HG03457 (cell line): Measurements from ENCODE around the gene ACLY.
"Not testable (repeated sequence)": the region's sequence is repeated elsewhere in the genome, so short reads cannot be mapped to it uniquely, and the experiment has no call there.

ENCODE experiments used
- ATAC-seq: cut with Tn5 transposase; IDR thresholded peaks from one replicate; pipeline ENCODE4 v1.9.1; 2021; ENCODE audit warnings: moderate number of reproducible peaks; ENCODE audit not compliant: unreplicated experiment

ACLY gene

GRCh38 chr17:41873559-41874292 is 45.0 kb downstream of the ACLY start:
- ATAC-seq = no peak

GRCh38 chr17:41871789-41872188 is 47.0 kb downstream of the ACLY start:
- no peak for ATAC-seq

- ATAC-seq = no peak
Measured at GRCh38 chr17:41870627-41871026, 48.1 kb downstream of the ACLY start.

GRCh38 chr17:41870097-41870496 is 48.7 kb downstream of the ACLY start:
- ATAC-seq = no peak

- ATAC-seq = no peak
Measured at GRCh38 chr17:41869426-41869825, 49.3 kb downstream of the ACLY start.

- ATAC-seq = no peak
Measured at GRCh38 chr17:41868568-41868967, 50.2 kb downstream of the ACLY start.

GRCh38 chr17:41865596-41865893 is 53.2 kb downstream of the ACLY start:
- ATAC-seq = no peak

GRCh38 chr17:41864836-41865595 is 53.7 kb downstream of the ACLY start, which contains the start of gene KLHL11:
Gene KLHL11 (minus strand): TSS chr17:41865423. CDS start chr17:41865370, 53 bp downstream.
- peak; percentile 68 for ATAC-seq

GRCh38 chr17:41864498-41864835 is 54.3 kb downstream of the ACLY start:
- peak; percentile 28 for ATAC-seq

- ATAC-seq = no peak
Measured at GRCh38 chr17:41863074-41863848, 55.5 kb downstream of the ACLY start.

- no peak for ATAC-seq
Measured at GRCh38 chr17:41860254-41860931, 58.4 kb downstream of the ACLY start.

GRCh38 chr17:41851382-41851781 is 67.4 kb downstream of the ACLY start:
- ATAC-seq = not testable (repeated sequence)

- ATAC-seq = no peak
Measured at GRCh38 chr17:41849251-41849990, 69.3 kb downstream of the ACLY start.

GRCh38 chr17:41848788-41849187 is 70.0 kb downstream of the ACLY start:
- no peak for ATAC-seq

GRCh38 chr17:41844971-41845370 is 73.8 kb downstream of the ACLY start:
- ATAC-seq = no peak

GRCh38 chr17:41840781-41841180 is 78.0 kb downstream of the ACLY start:
- not testable (repeated sequence) for ATAC-seq

- not testable (repeated sequence) for ATAC-seq
Measured at GRCh38 chr17:41839448-41839847, 79.3 kb downstream of the ACLY start.

GRCh38 chr17:41837761-41838538 is 80.8 kb downstream of the ACLY start, which contains the start of gene KLHL10:
Gene KLHL10 (plus strand): TSS chr17:41837825. CDS start chr17:41837933, 108 bp downstream.
- ATAC-seq = no peak

GRCh38 chr17:41836550-41837196 is 82.1 kb downstream of the ACLY start:
- ATAC-seq = no peak
